Memory B cell (primary cell): ENCODE data around the gene KCND3.

ENCODE experiments used
- ATAC-seq: fragments of 150-1000 bp; cut with Tn5 transposase; 2 replicates; pipeline ENCODE4 v1.10.0; 2021; ENCODE audit warnings: low read depth, mild to moderate bottlenecking, moderate library complexity
- DNase-seq, 2 donors: peaks; one replicate each; pipeline ENCODE4 v3.0.0; 2022; ENCODE audit warnings: low spot score in 2 of 2
- H3K27ac Mint-ChIP-seq: one replicate; pipeline ENCODE4 v1.8.0; 2022; ENCODE audit warnings: mild to moderate bottlenecking, moderate library complexity, mixed read lengths
- H3K27me3 Mint-ChIP-seq: one replicate; pipeline ENCODE4 v1.8.0; 2022; ENCODE audit warnings: mixed read lengths
- H3K36me3 Mint-ChIP-seq: one replicate; pipeline ENCODE4 v1.8.0; 2022; ENCODE audit warnings: mild to moderate bottlenecking, mixed read lengths
- H3K4me1 Mint-ChIP-seq: one replicate; pipeline ENCODE4 v1.8.0; 2022; ENCODE audit warnings: mixed read lengths
- H3K4me3 Mint-ChIP-seq: one replicate; pipeline ENCODE4 v1.8.0; 2022; ENCODE audit warnings: mild to moderate bottlenecking, moderate library complexity, mixed read lengths
- H3K9me3 Mint-ChIP-seq: one replicate; pipeline ENCODE4 v1.8.0; 2022; ENCODE audit warnings: mixed read lengths

The KCND3 gene

GRCh38 chr1:111989531-111990025, at the start of gene KCND3:
Gene KCND3 (minus strand): TSS chr1:111989668.
- no peaks in the 10 kb centered on the region for H3K9me3 Mint-ChIP-seq
- H3K4me3 Mint-ChIP-seq = peak within 1 kb of the TSS; percentile 79
- ATAC-seq = peak; percentile 64
- H3K36me3 Mint-ChIP-seq = no peaks in the 10 kb centered on the region
- H3K27ac Mint-ChIP-seq = no peak within 1 kb of the TSS
- H3K27me3 Mint-ChIP-seq = peaks cover 25% of the 10 kb centered on the region
- peak; percentile 8 to 13 for DNase-seq
- H3K4me1 Mint-ChIP-seq = peaks cover 8% of the 10 kb centered on the region

- H3K36me3 Mint-ChIP-seq = no peaks in the 10 kb centered on the region
Measured at GRCh38 chr1:112034277-112034676, 44.8 kb upstream of the KCND3 start.

GRCh38 chr1:112033439-112034120, 44.1 kb upstream of the KCND3 start:
- no peak for DNase-seq
- Mint-ChIP-seq H3K4me1 (no peaks in the 10 kb centered on the region), H3K27me3 (peaks cover 4% of the 10 kb centered on the region), H3K36me3 (no peaks in the 10 kb centered on the region), H3K9me3 (no peaks in the 10 kb centered on the region), H3K4me3 (no peak overlapping the region), H3K27ac (no peak overlapping the region)
- no peak for ATAC-seq

More at GRCh38 chr1:112034277-112034676, 44.8 kb upstream of the KCND3 start:
- Mint-ChIP-seq H3K27ac (no peak overlapping the region), H3K4me3 (no peak overlapping the region), H3K27me3 (peaks cover 4% of the 10 kb centered on the region), H3K9me3 (no peaks in the 10 kb centered on the region), H3K4me1 (no peaks in the 10 kb centered on the region)
- DNase-seq = no peak
- no peak for ATAC-seq

DNA sequence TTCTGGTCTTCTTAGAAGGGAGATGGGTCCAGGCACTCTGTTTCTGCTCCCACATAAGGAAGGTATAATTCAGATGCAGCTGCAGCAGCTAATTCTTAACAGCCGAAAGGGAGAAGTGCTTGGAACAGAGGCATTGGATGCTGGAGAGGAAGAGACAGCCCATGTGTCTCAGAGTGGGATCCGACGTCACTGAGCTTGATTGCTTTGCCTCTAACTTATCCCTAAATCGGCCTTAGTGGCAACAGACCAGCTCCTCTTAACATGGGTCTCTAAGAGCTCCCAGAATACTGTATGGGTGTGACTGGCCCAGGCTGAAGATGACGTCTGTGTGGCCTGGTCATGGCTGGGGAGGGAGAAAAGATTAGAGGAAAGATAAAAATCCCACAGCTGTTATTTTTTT, 40.7 kb upstream of the KCND3 start:
- ATAC-seq (no peak), DNase-seq (no peak)
- Mint-ChIP-seq H3K27me3 (peaks cover 7% of the 10 kb centered on the region), H3K4me1 (no peaks in the 10 kb centered on the region), H3K36me3 (no peaks in the 10 kb centered on the region), H3K9me3 (no peaks in the 10 kb centered on the region), H3K4me3 (no peak overlapping the region), H3K27ac (no peak overlapping the region)

GRCh38 chr1:112027696-112028095, 38.2 kb upstream of the KCND3 start:
- no peak overlapping the region for H3K27ac Mint-ChIP-seq

DNA sequence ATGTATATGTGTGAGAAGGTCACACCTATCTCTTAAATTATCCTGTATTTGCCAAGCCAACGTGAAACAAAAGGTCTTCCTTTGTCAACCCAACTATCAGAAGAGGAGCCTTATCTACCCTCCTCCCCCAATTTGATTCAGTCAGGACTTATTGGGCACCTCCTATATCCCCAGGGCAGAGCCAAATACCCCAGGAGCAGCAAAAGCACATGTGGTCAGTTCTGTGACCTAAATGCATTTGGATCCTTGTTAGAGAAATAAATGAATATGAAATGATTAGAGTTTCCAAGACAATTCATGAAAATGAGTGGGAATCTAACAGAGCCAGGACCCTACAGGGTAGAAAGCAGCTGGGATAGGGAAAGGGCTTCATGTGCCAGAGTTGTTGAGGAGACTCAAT, 37.0 kb upstream of the KCND3 start:
- ATAC-seq (no peak), DNase-seq (no peak)
- Mint-ChIP-seq H3K4me1 (no peaks in the 10 kb centered on the region), H3K27ac (no peak overlapping the region), H3K36me3 (no peaks in the 10 kb centered on the region), H3K4me3 (no peak overlapping the region), H3K27me3 (peaks cover 15% of the 10 kb centered on the region), H3K9me3 (no peaks in the 10 kb centered on the region)

More at GRCh38 chr1:112027696-112028095, 38.2 kb upstream of the KCND3 start:
- ATAC-seq (no peak), DNase-seq (no peak)
- H3K4me1 Mint-ChIP-seq = no peaks in the 10 kb centered on the region
- no peaks in the 10 kb centered on the region for H3K36me3 Mint-ChIP-seq
- no peaks in the 10 kb centered on the region for H3K9me3 Mint-ChIP-seq
- H3K4me3 Mint-ChIP-seq = no peak overlapping the region
- H3K27me3 Mint-ChIP-seq = peaks cover 10% of the 10 kb centered on the region

GRCh38 chr1:112026016-112026415, 36.5 kb upstream of the KCND3 start:
- no peaks in the 10 kb centered on the region for H3K9me3 Mint-ChIP-seq
- no peak for ATAC-seq
- no peaks in the 10 kb centered on the region for H3K4me1 Mint-ChIP-seq
- no peak overlapping the region for H3K27ac Mint-ChIP-seq
- no peaks in the 10 kb centered on the region for H3K36me3 Mint-ChIP-seq
- DNase-seq = no peak
- no peak overlapping the region for H3K4me3 Mint-ChIP-seq
- peaks cover 16% of the 10 kb centered on the region for H3K27me3 Mint-ChIP-seq

DNA sequence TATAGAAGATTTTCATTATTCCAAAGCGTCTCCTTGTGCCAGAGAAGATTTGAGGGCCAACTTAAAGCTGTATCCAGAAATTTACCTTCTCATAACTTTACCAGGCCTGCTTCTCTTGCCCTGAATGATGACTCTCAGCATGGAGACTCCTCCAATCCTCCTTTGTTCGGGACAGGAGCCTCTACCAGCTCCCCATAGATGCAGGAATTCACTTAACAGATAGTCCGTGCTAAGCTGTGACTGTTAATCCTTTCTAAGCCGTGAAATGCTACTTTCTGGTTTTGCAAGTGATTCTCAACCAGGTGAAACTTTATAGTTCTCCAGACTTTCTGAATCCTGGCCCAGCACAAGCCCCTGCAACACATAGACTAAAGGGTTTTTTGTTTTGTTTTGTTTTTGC, 31.8 kb upstream of the KCND3 start:
- Mint-ChIP-seq H3K9me3 (peaks cover 2% of the 10 kb centered on the region), H3K4me3 (no peak overlapping the region), H3K27me3 (peaks cover 22% of the 10 kb centered on the region), H3K27ac (no peak overlapping the region), H3K36me3 (peaks cover 2% of the 10 kb centered on the region), H3K4me1 (no peaks in the 10 kb centered on the region)
- DNase-seq (no peak), ATAC-seq (no peak)

DNA sequence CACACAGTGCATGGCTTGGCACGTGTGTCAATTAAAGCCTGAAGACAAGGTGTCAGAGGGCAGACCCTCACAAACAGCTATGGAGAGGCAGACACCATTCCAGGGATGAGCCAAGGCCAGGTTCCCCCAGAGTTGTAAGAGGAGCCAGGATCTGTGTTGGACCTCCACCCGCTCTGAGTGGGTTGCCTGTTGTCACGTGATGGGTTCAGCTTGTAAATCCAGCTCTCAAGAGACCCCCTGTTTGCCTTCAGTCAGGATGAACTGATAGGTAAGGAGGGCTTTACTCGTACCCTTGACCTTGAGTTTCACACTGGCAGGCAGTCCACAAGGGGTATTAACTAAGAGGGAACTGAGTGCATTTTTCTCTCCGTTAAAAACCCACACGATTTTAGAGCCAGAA, 27.7 kb upstream of the KCND3 start:
- H3K4me3 Mint-ChIP-seq = no peak overlapping the region
- DNase-seq = no peak
- peaks cover 2% of the 10 kb centered on the region for H3K36me3 Mint-ChIP-seq
- peaks cover 6% of the 10 kb centered on the region for H3K9me3 Mint-ChIP-seq
- no peaks in the 10 kb centered on the region for H3K4me1 Mint-ChIP-seq
- ATAC-seq = no peak
- H3K27ac Mint-ChIP-seq = no peak overlapping the region
- H3K27me3 Mint-ChIP-seq = peaks cover 24% of the 10 kb centered on the region

DNA sequence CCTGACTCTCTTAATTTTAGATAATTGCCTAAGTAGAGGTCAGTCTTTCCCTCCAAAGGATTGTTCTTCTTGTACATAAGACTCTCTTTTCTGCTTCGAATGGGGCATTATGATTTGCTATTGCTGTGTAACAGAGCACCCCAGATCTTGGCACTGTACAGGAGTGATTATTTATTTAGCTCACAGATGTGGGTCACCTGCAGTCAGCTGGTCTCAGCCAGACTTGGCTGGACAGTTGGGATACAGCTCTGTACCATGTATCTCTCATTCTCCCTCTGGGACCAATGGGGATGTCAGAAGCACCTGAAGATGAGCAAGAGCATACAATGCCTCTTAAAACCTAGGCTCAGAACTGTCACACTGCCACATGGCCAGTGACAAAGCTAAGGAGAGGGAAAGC, 23.4 kb upstream of the KCND3 start:
- no peaks in the 10 kb centered on the region for H3K36me3 Mint-ChIP-seq
- H3K27ac Mint-ChIP-seq = no peak overlapping the region
- H3K4me3 Mint-ChIP-seq = no peak overlapping the region
- DNase-seq (no peak), ATAC-seq (no peak)
- no peaks in the 10 kb centered on the region for H3K4me1 Mint-ChIP-seq
- H3K9me3 Mint-ChIP-seq = peaks cover 4% of the 10 kb centered on the region
- H3K27me3 Mint-ChIP-seq = peaks cover 10% of the 10 kb centered on the region

- ATAC-seq (no peak), DNase-seq (no peak)
- Mint-ChIP-seq H3K4me1 (no peaks in the 10 kb centered on the region), H3K27ac (no peak overlapping the region), H3K4me3 (no peak overlapping the region), H3K27me3 (peaks cover 12% of the 10 kb centered on the region), H3K9me3 (peaks cover 4% of the 10 kb centered on the region), H3K36me3 (no peaks in the 10 kb centered on the region)
Measured at GRCh38 chr1:112011202-112011601, 21.7 kb upstream of the KCND3 start.

DNA sequence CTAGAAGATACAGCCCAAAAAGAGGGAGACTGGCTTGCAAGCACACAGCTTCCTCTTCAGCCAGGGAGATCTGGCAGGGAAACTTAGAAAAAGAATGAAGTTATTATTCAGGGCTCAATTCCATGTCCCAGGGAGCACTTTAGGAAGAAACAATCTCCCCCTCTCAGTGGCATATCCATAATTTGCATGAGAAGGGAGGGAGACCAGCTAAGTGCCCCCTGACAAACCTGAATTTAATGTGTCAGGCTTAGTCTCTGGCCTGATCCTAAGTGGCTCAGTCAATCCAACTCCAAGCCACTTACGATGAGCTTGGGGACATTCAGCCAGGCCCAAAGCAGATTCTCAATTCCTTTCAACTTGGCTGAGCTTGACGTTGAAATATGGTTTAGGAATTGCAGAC, 17.7 kb upstream of the KCND3 start:
- DNase-seq (no peak), ATAC-seq (no peak)
- Mint-ChIP-seq H3K4me1 (peaks cover 5% of the 10 kb centered on the region), H3K4me3 (no peak overlapping the region), H3K27me3 (peaks cover 11% of the 10 kb centered on the region), H3K9me3 (no peaks in the 10 kb centered on the region), H3K27ac (no peak overlapping the region), H3K36me3 (no peaks in the 10 kb centered on the region)

- H3K4me1 Mint-ChIP-seq = peaks cover 5% of the 10 kb centered on the region
- H3K27me3 Mint-ChIP-seq = peaks cover 13% of the 10 kb centered on the region
- H3K4me3 Mint-ChIP-seq = no peak overlapping the region
- ATAC-seq = no peak
- DNase-seq = no peak
- no peaks in the 10 kb centered on the region for H3K9me3 Mint-ChIP-seq
- H3K36me3 Mint-ChIP-seq = no peaks in the 10 kb centered on the region
- H3K27ac Mint-ChIP-seq = no peak overlapping the region
Measured at GRCh38 chr1:112006416-112007025, 17.1 kb upstream of the KCND3 start.

GRCh38 chr1:112004076-112004475, 14.6 kb upstream of the KCND3 start:
- no peaks in the 10 kb centered on the region for H3K9me3 Mint-ChIP-seq
- peaks cover 5% of the 10 kb centered on the region for H3K4me1 Mint-ChIP-seq
- H3K36me3 Mint-ChIP-seq = no peaks in the 10 kb centered on the region
- peaks cover 18% of the 10 kb centered on the region for H3K27me3 Mint-ChIP-seq
- H3K4me3 Mint-ChIP-seq = no peak overlapping the region
- ATAC-seq = no peak
- no peak overlapping the region for H3K27ac Mint-ChIP-seq
- no peak for DNase-seq

DNA sequence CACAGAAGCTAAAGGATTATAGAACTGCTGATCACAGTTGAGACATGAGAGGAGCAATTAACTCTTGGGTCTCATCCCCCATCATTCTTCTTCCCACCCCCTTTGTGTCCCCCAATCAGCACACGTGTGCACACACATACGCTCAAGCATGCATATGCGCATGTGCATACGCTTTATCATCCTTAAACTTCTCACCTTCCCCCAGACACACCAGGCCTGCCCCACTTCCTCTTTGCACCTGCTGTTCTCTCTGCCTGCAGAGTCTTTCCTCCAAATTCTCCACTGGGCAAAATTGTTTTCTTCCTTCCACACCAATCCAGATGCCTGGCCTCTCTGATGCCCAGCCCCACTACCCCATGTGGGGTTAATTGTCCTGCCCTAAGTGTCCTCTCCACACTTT, 13.0 kb upstream of the KCND3 start:
- Mint-ChIP-seq H3K4me3 (no peak overlapping the region), H3K36me3 (no peaks in the 10 kb centered on the region), H3K27ac (no peak overlapping the region), H3K9me3 (no peaks in the 10 kb centered on the region), H3K4me1 (peaks cover 5% of the 10 kb centered on the region), H3K27me3 (peaks cover 16% of the 10 kb centered on the region)
- DNase-seq (no peak), ATAC-seq (no peak)
